SU-DHL-6 (cell line): ENCODE data around the gene ZNRF1.

Source experiments
- H2AFZ ChIP-seq: fragments of 200-600 bp; sonication (generic); 2 replicates; pipeline ENCODE4 v1.6.1; 2014; ENCODE audit warnings: low read depth, mild to moderate bottlenecking, moderate library complexity, mixed read lengths, antibody characterized with exemption, low read length; ENCODE audit not compliant: severe bottlenecking
- H3F3A ChIP-seq: fragments of 200-600 bp; shearing (Covaris generic); 2 replicates; pipeline ENCODE4 v1.6.0; 2016; ENCODE audit warnings: antibody characterized with exemption, mild to moderate bottlenecking; ENCODE audit not compliant: insufficient read depth
- H3K27ac ChIP-seq: fragments of 200-600 bp; sonication (generic); 2 replicates; pipeline ENCODE4 v1.5.1; 2016; ENCODE audit warnings: low read depth, mild to moderate bottlenecking, low read length, moderate library complexity, mixed read lengths
- H3K27me3 ChIP-seq: fragments of 200-600 bp; sonication (generic), shearing (Covaris generic); 2 replicates; pipeline ENCODE4 v1.6.0; 2014; ENCODE audit warnings: mild to moderate bottlenecking, low read length
- H3K36me3 ChIP-seq: fragments of 200-600 bp; sonication (generic); 2 replicates; pipeline ENCODE4 v1.6.1; 2014; ENCODE audit warnings: mild to moderate bottlenecking, low read length, mixed read lengths
- H3K4me2 ChIP-seq: fragments of 300-600, 200-600 bp; shearing (Covaris generic), sonication (generic); 2 replicates; pipeline ENCODE4 v1.6.0; 2014; ENCODE audit warnings: low read length, low read depth, mild to moderate bottlenecking; ENCODE audit not compliant: poor library complexity, severe bottlenecking
- H3K4me3 ChIP-seq: fragments of 200-600 bp; sonication (generic); 2 replicates; pipeline ENCODE4 v1.5.1; 2014; ENCODE audit warnings: antibody characterized with exemption, low read length, mild to moderate bottlenecking, mixed read lengths; ENCODE audit not compliant: insufficient read depth, poor library complexity, severe bottlenecking
- H3K79me2 ChIP-seq: fragments of 200-600 bp; sonication (generic); 2 replicates; pipeline ENCODE4 v1.6.1; 2014; ENCODE audit warnings: mild to moderate bottlenecking, low read length, moderate library complexity; ENCODE audit not compliant: insufficient read depth
- H3K9ac ChIP-seq: fragments of 200-600 bp; sonication (generic); 2 replicates; pipeline ENCODE4 v1.7.0; 2014; ENCODE audit warnings: mild to moderate bottlenecking, low read length
- H3K9me2 ChIP-seq: fragments of 200-600 bp; sonication (generic); replicated peaks from 2 replicates; pipeline ENCODE4 v1.6.1; 2014; ENCODE audit warnings: low read length; ENCODE audit not compliant: insufficient read depth
- H3K9me3 ChIP-seq: fragments of 200-600 bp; sonication (generic); 2 replicates; pipeline ENCODE4 v1.6.1; 2014; ENCODE audit warnings: low read length, mixed read lengths; ENCODE audit not compliant: insufficient read depth
- H4K20me1 ChIP-seq: fragments of 200-600 bp; sonication (generic); 2 replicates; pipeline ENCODE4 v1.6.1; 2014; ENCODE audit warnings: low read depth, mild to moderate bottlenecking, antibody characterized with exemption, low read length, moderate library complexity, mixed read lengths
- EZH2phosphoT487 ChIP-seq: fragments of 200-600 bp; sonication (generic), shearing (Covaris generic); conservative IDR thresholded peaks from 2 replicates; pipeline ENCODE4 v1.6.1; 2018; ENCODE audit warnings: mild to moderate bottlenecking, antibody characterized with exemption, low read length, moderate library complexity, mixed read lengths
- TF ChIP-seq, protein P1 (sequence below): fragments of 200-600 bp; sonication (generic); IDR thresholded peaks from one replicate; pipeline ENCODE4 v1.5.1; 2017; ENCODE audit warnings: antibody characterized with exemption, mild to moderate bottlenecking, low read length, moderate library complexity; ENCODE audit not compliant: insufficient read depth, poor library complexity, severe bottlenecking

ZNRF1 gene

DNA sequence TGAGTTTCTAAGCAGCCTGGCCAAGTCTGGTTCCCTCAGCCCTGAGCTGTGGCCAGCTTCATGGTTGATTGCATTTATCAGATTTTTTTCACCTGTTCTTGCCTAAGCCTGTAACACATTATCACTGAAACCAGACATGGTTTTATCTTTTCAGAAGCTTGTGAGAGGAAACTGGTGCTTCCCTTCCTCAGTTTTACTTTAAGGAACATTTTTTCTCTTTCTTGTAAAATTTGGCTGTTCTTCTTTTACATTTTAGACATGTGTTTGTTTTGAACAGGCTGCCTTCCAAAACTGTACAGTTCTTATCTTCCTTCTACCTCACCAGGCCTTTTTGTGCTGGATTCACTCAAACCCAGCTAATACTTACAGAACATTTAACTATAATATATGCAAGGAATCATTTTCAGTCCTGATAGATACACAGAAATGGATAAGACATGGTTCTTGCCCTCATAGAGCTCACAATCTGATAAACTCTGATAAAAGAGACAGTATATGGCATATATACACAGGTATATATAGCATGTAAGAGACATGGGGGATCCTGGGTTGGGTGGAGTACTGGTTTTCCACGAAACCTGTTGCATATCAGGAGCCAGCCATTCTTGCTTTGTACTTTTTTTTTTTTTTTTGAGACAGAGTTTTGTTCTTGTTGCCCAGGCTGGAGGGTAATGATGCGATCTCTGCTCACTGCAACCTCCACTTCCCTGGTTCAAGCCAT lies 44.5 kb downstream of the ZNRF1 start:
- no peaks in the 10 kb centered on the region; the same call in 1 of the 2 replicates for H3F3A ChIP-seq
- peaks cover 3% of the 10 kb centered on the region for H3K79me2 ChIP-seq
- H3K9me2 ChIP-seq = no peaks in the 10 kb centered on the region
- H3K4me2 ChIP-seq = no peak overlapping the region
- no peak overlapping the region for H3K9ac ChIP-seq
- TF ChIP-seq, protein P1, sequence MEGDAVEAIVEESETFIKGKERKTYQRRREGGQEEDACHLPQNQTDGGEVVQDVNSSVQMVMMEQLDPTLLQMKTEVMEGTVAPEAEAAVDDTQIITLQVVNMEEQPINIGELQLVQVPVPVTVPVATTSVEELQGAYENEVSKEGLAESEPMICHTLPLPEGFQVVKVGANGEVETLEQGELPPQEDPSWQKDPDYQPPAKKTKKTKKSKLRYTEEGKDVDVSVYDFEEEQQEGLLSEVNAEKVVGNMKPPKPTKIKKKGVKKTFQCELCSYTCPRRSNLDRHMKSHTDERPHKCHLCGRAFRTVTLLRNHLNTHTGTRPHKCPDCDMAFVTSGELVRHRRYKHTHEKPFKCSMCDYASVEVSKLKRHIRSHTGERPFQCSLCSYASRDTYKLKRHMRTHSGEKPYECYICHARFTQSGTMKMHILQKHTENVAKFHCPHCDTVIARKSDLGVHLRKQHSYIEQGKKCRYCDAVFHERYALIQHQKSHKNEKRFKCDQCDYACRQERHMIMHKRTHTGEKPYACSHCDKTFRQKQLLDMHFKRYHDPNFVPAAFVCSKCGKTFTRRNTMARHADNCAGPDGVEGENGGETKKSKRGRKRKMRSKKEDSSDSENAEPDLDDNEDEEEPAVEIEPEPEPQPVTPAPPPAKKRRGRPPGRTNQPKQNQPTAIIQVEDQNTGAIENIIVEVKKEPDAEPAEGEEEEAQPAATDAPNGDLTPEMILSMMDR = no peak
- no peak for TF ChIP-seq EZH2phosphoT487
- no peaks in the 10 kb centered on the region for H3K9me3 ChIP-seq
- no peaks in the 10 kb centered on the region for H4K20me1 ChIP-seq
- H3K4me3 ChIP-seq = no peak overlapping the region
- H3K27ac ChIP-seq = no peak overlapping the region
- H2AFZ ChIP-seq = no peak overlapping the region
- no peaks in the 10 kb centered on the region for H3K36me3 ChIP-seq
- no peaks in the 10 kb centered on the region for H3K27me3 ChIP-seq

DNA sequence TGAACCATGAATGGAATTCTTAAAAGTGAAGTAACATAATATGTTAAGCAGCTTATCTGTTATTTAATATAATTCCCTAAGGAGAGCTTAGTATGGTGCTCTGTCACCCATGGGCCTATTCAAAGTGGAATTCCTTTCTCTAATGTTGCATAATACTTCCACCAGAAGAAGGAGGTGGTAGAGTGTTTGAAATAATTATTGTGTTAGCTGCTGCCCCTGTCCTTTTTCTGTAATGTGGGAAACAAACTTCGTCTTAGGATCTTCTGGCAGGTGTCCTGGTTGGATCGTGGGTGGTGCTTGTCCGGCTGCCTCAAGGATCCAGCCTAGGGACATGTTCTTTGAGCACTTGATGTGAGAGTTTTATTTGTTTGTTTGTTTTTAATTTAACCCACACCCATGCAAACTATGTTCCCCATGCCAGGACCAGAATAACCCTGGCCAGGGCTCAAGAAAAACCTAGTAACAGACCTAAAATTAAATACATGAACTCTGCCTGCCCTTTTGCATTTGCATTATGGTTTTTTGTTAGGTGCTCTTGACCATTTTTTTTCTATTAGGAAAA lies 46.1 kb downstream of the ZNRF1 start:
- H3K27me3 ChIP-seq = no peaks in the 10 kb centered on the region
- no peak overlapping the region for H3K4me2 ChIP-seq
- H2AFZ ChIP-seq = no peak overlapping the region
- H3K36me3 ChIP-seq = no peaks in the 10 kb centered on the region
- H3K9me3 ChIP-seq = no peaks in the 10 kb centered on the region
- H3F3A ChIP-seq = no peaks in the 10 kb centered on the region; the same call in 1 of the 2 replicates
- no peaks in the 10 kb centered on the region for H4K20me1 ChIP-seq
- no peak overlapping the region for H3K9ac ChIP-seq
- H3K4me3 ChIP-seq = no peak overlapping the region
- no peak for TF ChIP-seq EZH2phosphoT487
- TF ChIP-seq, protein P1 = no peak
- no peak overlapping the region for H3K27ac ChIP-seq
- H3K79me2 ChIP-seq = peaks cover 3% of the 10 kb centered on the region
- H3K9me2 ChIP-seq = no peaks in the 10 kb centered on the region

DNA sequence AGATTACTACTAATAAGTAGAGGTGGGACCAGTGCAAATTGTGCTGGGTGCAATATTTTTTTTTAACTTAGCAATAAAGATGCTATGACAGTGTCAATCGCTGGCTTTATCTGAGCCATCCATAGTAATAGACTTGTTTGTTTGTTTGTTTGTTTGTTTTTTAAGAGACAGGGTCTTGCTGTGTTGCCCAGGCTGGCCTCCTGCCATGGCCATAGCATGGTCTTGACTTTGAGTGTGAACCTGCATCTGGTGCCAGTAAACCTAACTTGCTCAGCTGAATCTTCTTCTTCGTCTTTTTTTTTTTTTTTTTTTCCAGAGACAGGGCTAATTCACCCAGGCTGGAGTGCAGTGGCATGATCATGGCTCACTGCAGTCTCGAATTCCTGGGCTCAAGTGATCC lies 46.6 kb downstream of the ZNRF1 start:
- Histone ChIP-seq H3K79me2 (peaks cover 3% of the 10 kb centered on the region), H3K9me3 (no peaks in the 10 kb centered on the region), H4K20me1 (no peaks in the 10 kb centered on the region), H3K9me2 (no peaks in the 10 kb centered on the region), H3K4me3 (no peak overlapping the region), H3F3A (no peaks in the 10 kb centered on the region; the same call in 1 of the 2 replicates), H2AFZ (no peak overlapping the region), H3K27me3 (no peaks in the 10 kb centered on the region), H3K27ac (no peak overlapping the region), H3K36me3 (no peaks in the 10 kb centered on the region), H3K9ac (no peak overlapping the region), H3K4me2 (no peak overlapping the region)
- TF ChIP-seq, protein P1 = no peak
- TF ChIP-seq EZH2phosphoT487 = no peak
